Adrenal gland (tissue), 5 donors: ENCODE data around the gene EFL1.

Experiments used
- CTCF ChIP-seq, 6 experiments: fragments of 450-650 bp in 4 of 6; fragments of 200-600 bp in 2 of 6; sonication (generic) in 1 of 6; IDR thresholded peaks; 1 replicate in 5 of 6; 2 replicates in 1 of 6; pipeline versions ENCODE4 v1.5.1 to v1.8.0; 2016 to 2021; ENCODE audit warnings: antibody characterized with exemption in 6 of 6, mild to moderate bottlenecking in 2 of 6, moderate library complexity in 1 of 6
- POLR2A ChIP-seq, 2 donors: fragments of 450-650 bp; IDR thresholded peaks; one replicate each; pipeline ENCODE4 v1.6.1; 2017; ENCODE audit warnings: antibody characterized with exemption in 2 of 2, mild to moderate bottlenecking in 2 of 2, moderate library complexity in 1 of 2
- donor health status: DM: no; HTN: no; CAD: no.

GRCh38 chr15:82301296-82302016, 38.9 kb upstream of the EFL1 start:
- TF ChIP-seq CTCF (IDR thresholded peaks at IDR 0.05), result no peak
- TF ChIP-seq POLR2A (IDR thresholded peaks at IDR 0.05), result no peak
